ENCODE data around the gene F2.
"Not testable (repeated sequence)": the region's sequence is repeated elsewhere in the genome, so short reads cannot be mapped to it uniquely, and the experiment has no call there.

DNA sequence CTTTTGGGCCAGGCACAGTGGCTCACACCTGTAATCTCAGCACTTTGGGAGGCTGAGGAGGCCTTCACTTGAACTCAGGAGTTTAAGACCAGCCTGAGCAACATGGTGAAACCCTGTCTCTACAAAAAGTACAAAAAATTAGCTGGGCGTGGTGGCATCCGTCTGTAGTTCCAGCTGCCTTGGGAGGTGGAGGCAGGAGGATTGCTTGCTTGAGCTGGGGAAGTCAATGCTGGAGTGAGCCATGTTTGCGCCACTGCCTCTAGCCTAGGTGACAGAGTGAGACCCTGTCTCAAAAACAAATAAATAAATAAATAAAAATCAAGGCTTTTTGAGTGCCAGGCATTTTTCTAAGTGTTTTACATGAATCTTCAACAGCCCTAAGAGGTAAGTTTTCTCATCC lies 48.5 kb upstream of the F2 start:
- not testable (repeated sequence) for TF ChIP-seq CTCF, POLR2A (IDR thresholded peaks at IDR 0.05)
